ENCODE measurements around the gene ITGA5. TPM values are rescaled to one million over a fixed set of nuclear protein-coding genes. Genes with fewer than 3 reads are reported as not detected.

Gene ITGA5
- total RNA-seq, 1 experiment from 2014 or later, result 49.7 TPM

DNA sequence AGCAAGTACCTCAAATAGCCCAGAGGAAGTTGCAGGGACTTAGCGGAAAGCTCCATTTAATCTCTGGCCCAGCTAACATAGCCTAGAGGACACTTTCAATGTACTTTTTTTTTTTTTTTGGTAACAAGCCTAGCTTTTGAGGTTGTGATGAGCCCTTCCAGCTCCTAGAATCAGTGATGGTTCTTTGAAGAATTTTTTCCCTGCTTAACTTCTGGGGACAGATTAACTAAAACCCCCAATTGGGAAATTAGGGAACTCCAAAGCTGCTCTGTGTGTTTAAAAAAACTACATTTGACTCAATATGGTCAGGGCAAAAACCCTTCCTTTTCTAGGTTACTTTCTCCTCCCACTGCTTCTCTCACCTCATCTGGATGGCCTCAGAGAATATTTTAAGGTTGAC is 23.9 kb upstream of the ITGA5 start (continued):
- TF ChIP-seq REST (IDR thresholded peaks at IDR 0.05; ENCODE audit: low read depth), result no peak

DNA sequence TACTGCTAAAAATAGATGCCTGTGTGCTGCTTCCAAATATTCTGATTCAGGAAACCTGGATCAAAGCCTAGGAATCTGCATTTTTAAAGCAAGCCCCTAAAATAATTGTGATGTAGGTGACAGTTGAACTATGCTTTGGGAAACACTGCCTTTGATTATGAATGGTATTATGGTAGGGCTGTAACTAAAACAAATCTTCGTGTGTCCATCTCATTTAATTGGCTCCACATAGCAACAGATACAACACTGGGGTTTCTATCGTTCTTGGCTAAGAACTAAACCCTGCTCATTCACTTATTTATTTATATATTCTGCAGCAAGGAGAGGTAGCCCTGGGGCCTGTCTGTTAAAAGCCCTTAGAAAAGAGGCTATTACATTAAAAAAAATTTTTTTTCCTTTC is 23.0 kb upstream of the ITGA5 start:
- BruUV-seq (replicated peaks), result no TSS peak
- H4K20me1 ChIP-seq (ENCODE audit: insufficient read depth), result no peaks in the 10 kb centered on the region
- H3K27me3 ChIP-seq (ENCODE audit: insufficient read depth, low read length), result no peaks in the 10 kb centered on the region
- H3K4me3 ChIP-seq (replicated peaks in 1 of 2; ENCODE audit: low read depth in 1 of 2, low read length in 2 of 2), result no peak overlapping the region
- no peaks in the 10 kb centered on the region for H3K9me2 ChIP-seq (ENCODE audit: insufficient read depth)
- H3K79me2 ChIP-seq (ENCODE audit: insufficient read depth, low read length), result no peaks in the 10 kb centered on the region
- H3K27ac ChIP-seq (ENCODE audit: low read depth, low read length), result no peak overlapping the region
- POLR2A ChIA-PET, result no interaction called here
- RAD21 ChIA-PET (ENCODE audit: low non-redundant PET in 1 of 2, low total read pairs in 2 of 2, uncharacterized antibody in 2 of 2, unreplicated experiment in 2 of 2), result interaction anchor here in 1 of 2 experiments (1.0 kb wide), 1 partner anchor 43 kb away, joined by 3 read pairs; no protein-coding TSS in a partner anchor
- H3K4me2 ChIP-seq (ENCODE audit: low read length), result no peak overlapping the region
- H3K9me3 ChIP-seq (ENCODE audit: control insufficient read depth in 1 of 2, insufficient read depth in 1 of 2, low read depth in 1 of 2, low read length in 2 of 2), result no peaks in the 10 kb centered on the region
- ATAC-seq (no peak), DNase-seq (ENCODE audit: low read depth, low spot score) (no peak)
- CTCF ChIA-PET, result interaction anchor here (7.4 kb wide), 1 partner anchor 41 kb away, joined by 182 read pairs; no protein-coding TSS in a partner anchor
- H2AFZ ChIP-seq (ENCODE audit: low read depth, low read length, poor library complexity, severe bottlenecking), result no peak overlapping the region
- intact Hi-C loops (cut with micrococcal nuclease), result no loop called here
- TF ChIP-seq REST (IDR thresholded peaks at IDR 0.05; ENCODE audit: low read depth) (no peak), SIN3A (IDR thresholded peaks at IDR 0.05; ENCODE audit: low read depth) (no peak), ZNF274 (IDR thresholded peaks at IDR 0.05; ENCODE audit: low read depth, low read length) (no peak), RAD21 (IDR thresholded peaks at IDR 0.05; ENCODE audit: low read depth) (no peak), POLR2A (IDR thresholded peaks at IDR 0.05; ENCODE audit: borderline replicate concordance, extremely low read depth, insufficient read depth, insufficient read length) (no peak), SP1 (IDR thresholded peaks at IDR 0.05; ENCODE audit: low read depth) (no peak), SRF (IDR thresholded peaks at IDR 0.05; ENCODE audit: low read depth) (no peak), CTCF (IDR thresholded peaks at IDR 0.05 in 2 of 3, conservative IDR thresholded peaks at IDR 0.05 in 1 of 3; ENCODE audit: borderline replicate concordance in 1 of 3, insufficient read depth in 1 of 3, low read depth in 2 of 3, low read length in 2 of 3) (no peak), FOSL1 (IDR thresholded peaks at IDR 0.05; ENCODE audit: low read depth) (no peak), JUND (IDR thresholded peaks at IDR 0.05) (no peak), CBX3 (IDR thresholded peaks at IDR 0.05; ENCODE audit: low read depth) (no peak), EGR1 (IDR thresholded peaks at IDR 0.05; ENCODE audit: low read depth) (no peak)
- TF ChIP-seq, protein P1, sequence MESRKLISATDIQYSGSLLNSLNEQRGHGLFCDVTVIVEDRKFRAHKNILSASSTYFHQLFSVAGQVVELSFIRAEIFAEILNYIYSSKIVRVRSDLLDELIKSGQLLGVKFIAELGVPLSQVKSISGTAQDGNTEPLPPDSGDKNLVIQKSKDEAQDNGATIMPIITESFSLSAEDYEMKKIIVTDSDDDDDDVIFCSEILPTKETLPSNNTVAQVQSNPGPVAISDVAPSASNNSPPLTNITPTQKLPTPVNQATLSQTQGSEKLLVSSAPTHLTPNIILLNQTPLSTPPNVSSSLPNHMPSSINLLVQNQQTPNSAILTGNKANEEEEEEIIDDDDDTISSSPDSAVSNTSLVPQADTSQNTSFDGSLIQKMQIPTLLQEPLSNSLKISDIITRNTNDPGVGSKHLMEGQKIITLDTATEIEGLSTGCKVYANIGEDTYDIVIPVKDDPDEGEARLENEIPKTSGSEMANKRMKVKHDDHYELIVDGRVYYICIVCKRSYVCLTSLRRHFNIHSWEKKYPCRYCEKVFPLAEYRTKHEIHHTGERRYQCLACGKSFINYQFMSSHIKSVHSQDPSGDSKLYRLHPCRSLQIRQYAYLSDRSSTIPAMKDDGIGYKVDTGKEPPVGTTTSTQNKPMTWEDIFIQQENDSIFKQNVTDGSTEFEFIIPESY (IDR thresholded peaks at IDR 0.05; ENCODE audit: extremely low read depth, insufficient replicate concordance, low read length), result no peak
- TF ChIP-seq, protein P2, sequence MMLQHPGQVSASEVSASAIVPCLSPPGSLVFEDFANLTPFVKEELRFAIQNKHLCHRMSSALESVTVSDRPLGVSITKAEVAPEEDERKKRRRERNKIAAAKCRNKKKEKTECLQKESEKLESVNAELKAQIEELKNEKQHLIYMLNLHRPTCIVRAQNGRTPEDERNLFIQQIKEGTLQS (IDR thresholded peaks at IDR 0.05), result no peak
- no peaks in the 10 kb centered on the region for H3K36me3 ChIP-seq (ENCODE audit: control insufficient read depth in 1 of 2, insufficient read depth in 2 of 2, low read length in 2 of 2)
- no peak overlapping the region for H3K9ac ChIP-seq (ENCODE audit: low read length)
- H3K4me1 ChIP-seq (ENCODE audit: control insufficient read depth in 1 of 2, insufficient read depth in 2 of 2, low read length in 2 of 2), result no peaks in the 10 kb centered on the region
